A673 (cell line): Measurements from ENCODE around the gene ZNF689. TPM values are rescaled to one million over a fixed set of nuclear protein-coding genes. Genes with fewer than 3 reads are reported as not detected.

ENCODE experiments used
- BruUV-seq: library from RNA; stranded (reverse); fragments of 400-500 nt; replicated peaks from 2 replicates; lab custom pipeline; 2021; lab: Mats Ljungman, UMichigan
- CTCF ChIA-PET: fragments of 300-600 bp; sonication (Branson Sonifier 250); formaldehyde crosslinking; loops from one replicate; lab custom pipeline; 2022; ENCODE audit warnings: antibody characterized with exemption; lab: Charles Lee
- POLR2A ChIA-PET: fragments of 300-600 bp; sonication (Branson Sonifier 250); formaldehyde crosslinking; loops from one replicate; lab custom pipeline; 2022; ENCODE audit warnings: antibody characterized with exemption; ENCODE audit not compliant: low non-redundant PET; lab: Charles Lee
- DNase-seq: peaks from one replicate; pipeline ENCODE4 v3.0.0-alpha.2; 2015; ENCODE audit warnings: low spot score
- H3K27ac ChIP-seq: fragments of 200-600 bp; sonication (generic); 2 replicates; pipeline ENCODE4 v1.5.1; 2016; ENCODE audit warnings: mixed run types, low read depth, mild to moderate bottlenecking, mixed read lengths, antibody characterized with exemption, low read length; ENCODE audit not compliant: poor library complexity, severe bottlenecking
- H3K27me3 ChIP-seq: fragments of 200-600 bp; sonication (generic); replicated peaks from 2 replicates; pipeline ENCODE4 v1.6.1; 2017; ENCODE audit warnings: mixed run types, low read depth, mild to moderate bottlenecking, mixed read lengths, antibody characterized with exemption, low read length; ENCODE audit not compliant: insufficient read depth, poor library complexity
- H3K36me3 ChIP-seq: fragments of 200-600 bp; sonication (generic); 2 replicates; pipeline ENCODE4 v1.6.1; 2016; ENCODE audit warnings: mixed run types, mild to moderate bottlenecking, mixed read lengths, antibody characterized with exemption, low read length; ENCODE audit not compliant: insufficient read depth, poor library complexity, severe bottlenecking
- H3K4me1 ChIP-seq: fragments of 200-600 bp; sonication (generic); 2 replicates; pipeline ENCODE4 v1.6.1; 2017; ENCODE audit warnings: mixed run types, mild to moderate bottlenecking, mixed read lengths, antibody characterized with exemption, low read length; ENCODE audit not compliant: insufficient read depth, poor library complexity, severe bottlenecking
- H3K4me3 ChIP-seq: fragments of 200-600 bp; sonication (generic); 2 replicates; pipeline ENCODE4 v1.5.1; 2016; ENCODE audit warnings: low read depth, mixed run types, mild to moderate bottlenecking, mixed read lengths, low read length; ENCODE audit not compliant: poor library complexity, severe bottlenecking
- H3K9me3 ChIP-seq: fragments of 200-600 bp; sonication (generic); 2 replicates; pipeline ENCODE4 v1.6.1; 2016; ENCODE audit warnings: mixed run types, low read depth, mild to moderate bottlenecking, mixed read lengths, antibody characterized with exemption, low read length; ENCODE audit not compliant: poor library complexity, severe bottlenecking
- EZH2 ChIP-seq: fragments of 200-600 bp; sonication (generic); IDR thresholded peaks from 2 replicates; pipeline ENCODE4 v1.6.1; 2017; ENCODE audit warnings: borderline replicate concordance, low read depth, mild to moderate bottlenecking, mixed read lengths, antibody characterized with exemption, low read length; ENCODE audit not compliant: poor library complexity, severe bottlenecking
- intact Hi-C: fragments of 100-400 bp; cut with micrococcal nuclease; formaldehyde crosslinking; loops from one replicate; pipeline ENCODE4 v1.10.0; 2022; ENCODE audit not compliant: unreplicated experiment
- total RNA-seq: library from RNA; stranded (reverse); gene quantifications from 2 replicates; pipeline ENCODE4 v1.2.3, GENCODE V29; 2021
- TF ChIP-seq, protein P1 (sequence below): fragments of 300-800, 200-600 bp; sonication (generic); conservative IDR thresholded peaks from 2 replicates; pipeline ENCODE4 v1.5.1; 2017; ENCODE audit warnings: low read depth, mild to moderate bottlenecking, antibody characterized with exemption, low read length, moderate library complexity, mixed read lengths

ZNF689 gene
- total RNA-seq, 1 experiment from 2014 or later, result 21.1 TPM

GRCh38 chr16:30561089-30561816 is 48.9 kb downstream of the ZNF689 start:
- CTCF ChIA-PET, result interaction anchor here (1.0 kb wide), 1 partner anchor 132 kb away, joined by 5 read pairs; the partner anchor contains the start of gene DCTPP1
- intact Hi-C loops, result no loop called here
- H3K36me3 ChIP-seq, result peaks cover 2% of the 10 kb centered on the region
- DNase-seq, result no peak
- no peaks in the 10 kb centered on the region for H3K4me1 ChIP-seq
- TF ChIP-seq EZH2, result no peak
- TF ChIP-seq, protein P1, sequence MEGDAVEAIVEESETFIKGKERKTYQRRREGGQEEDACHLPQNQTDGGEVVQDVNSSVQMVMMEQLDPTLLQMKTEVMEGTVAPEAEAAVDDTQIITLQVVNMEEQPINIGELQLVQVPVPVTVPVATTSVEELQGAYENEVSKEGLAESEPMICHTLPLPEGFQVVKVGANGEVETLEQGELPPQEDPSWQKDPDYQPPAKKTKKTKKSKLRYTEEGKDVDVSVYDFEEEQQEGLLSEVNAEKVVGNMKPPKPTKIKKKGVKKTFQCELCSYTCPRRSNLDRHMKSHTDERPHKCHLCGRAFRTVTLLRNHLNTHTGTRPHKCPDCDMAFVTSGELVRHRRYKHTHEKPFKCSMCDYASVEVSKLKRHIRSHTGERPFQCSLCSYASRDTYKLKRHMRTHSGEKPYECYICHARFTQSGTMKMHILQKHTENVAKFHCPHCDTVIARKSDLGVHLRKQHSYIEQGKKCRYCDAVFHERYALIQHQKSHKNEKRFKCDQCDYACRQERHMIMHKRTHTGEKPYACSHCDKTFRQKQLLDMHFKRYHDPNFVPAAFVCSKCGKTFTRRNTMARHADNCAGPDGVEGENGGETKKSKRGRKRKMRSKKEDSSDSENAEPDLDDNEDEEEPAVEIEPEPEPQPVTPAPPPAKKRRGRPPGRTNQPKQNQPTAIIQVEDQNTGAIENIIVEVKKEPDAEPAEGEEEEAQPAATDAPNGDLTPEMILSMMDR, result no peak
- no peaks in the 10 kb centered on the region for H3K27me3 ChIP-seq
- no peak overlapping the region for H3K4me3 ChIP-seq
- POLR2A ChIA-PET, result interaction anchor here (0.6 kb wide), 2 partner anchors 33 to 362 kb away, joined by 9 to 15 read pairs; partner anchors contain the start of gene FBXL19
- BruUV-seq, result no TSS peak
- H3K27ac ChIP-seq, result no peak overlapping the region
- H3K9me3 ChIP-seq, result no peaks in the 10 kb centered on the region

DNA sequence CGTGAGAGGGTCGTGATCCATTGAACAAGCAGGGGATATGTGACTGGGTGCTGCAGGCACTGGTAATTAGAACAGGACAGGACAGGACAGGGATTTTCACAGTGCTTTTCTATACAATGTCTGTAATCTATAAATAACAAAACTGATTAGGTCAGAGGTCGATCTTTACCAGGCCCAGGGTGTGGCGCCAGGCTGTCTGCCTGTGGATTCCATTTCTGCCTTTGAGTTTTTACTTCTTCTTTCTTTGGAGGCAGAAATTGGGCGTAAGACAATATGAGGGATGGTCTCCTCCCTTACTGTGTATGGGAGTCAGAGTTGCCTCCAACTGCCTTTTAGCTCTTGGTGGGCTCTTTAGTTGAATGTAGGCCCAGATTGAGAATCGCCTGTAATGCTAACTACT is 50.5 kb downstream of the ZNF689 start:
- intact Hi-C loops, result no loop called here
- H3K4me3 ChIP-seq, result no peak overlapping the region
- no peak for DNase-seq
- H3K9me3 ChIP-seq, result no peaks in the 10 kb centered on the region
- H3K4me1 ChIP-seq, result no peaks in the 10 kb centered on the region
- no peaks in the 10 kb centered on the region for H3K27me3 ChIP-seq
- CTCF ChIA-PET, result no interaction called here
- H3K27ac ChIP-seq, result peak overlapping the region; percentile 18
- no TSS peak for BruUV-seq
- no peak for TF ChIP-seq EZH2
- POLR2A ChIA-PET, result no interaction called here
- peaks cover 18% of the 10 kb centered on the region for H3K36me3 ChIP-seq

DNA sequence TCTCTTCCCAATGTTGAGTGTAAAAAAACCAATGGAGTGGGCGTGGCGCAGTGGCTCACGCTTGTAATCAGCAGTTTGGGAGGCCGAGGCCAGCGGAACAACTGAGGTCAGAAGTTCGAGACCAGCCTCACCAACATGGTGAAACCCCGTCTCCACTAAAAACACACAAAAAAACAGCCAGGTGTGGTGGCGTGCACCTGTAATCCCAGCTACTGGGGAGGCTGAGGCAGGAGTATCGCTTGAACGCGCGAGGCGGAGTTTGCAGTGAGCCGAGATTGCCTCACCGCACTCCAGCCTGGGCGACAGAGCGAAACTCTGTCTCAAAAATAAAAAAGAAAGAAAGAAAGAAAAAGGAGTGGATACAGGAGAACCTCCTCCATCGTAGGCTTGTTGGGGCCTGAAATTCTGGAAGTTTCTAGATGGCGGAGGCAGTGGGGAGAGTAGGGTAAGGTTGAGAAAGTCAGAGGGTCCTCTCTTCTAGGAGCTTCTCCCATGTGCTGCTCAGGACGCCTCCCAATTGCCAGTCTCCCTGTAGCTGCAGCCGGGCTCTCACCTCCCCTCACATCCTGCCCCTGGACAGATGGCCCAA is 51.3 kb downstream of the ZNF689 start:
- DNase-seq, result no peak
- Histone ChIP-seq H3K4me1 (no peaks in the 10 kb centered on the region), H3K4me3 (peak overlapping the region; percentile 95), H3K36me3 (peaks cover 26% of the 10 kb centered on the region), H3K27me3 (no peaks in the 10 kb centered on the region), H3K9me3 (no peaks in the 10 kb centered on the region), H3K27ac (peak overlapping the region; percentile 95)
- TSS peak; percentile 94 for BruUV-seq
- intact Hi-C loops, result loop anchor here (1.0 kb wide), 1 partner anchor 24 kb away; no protein-coding TSS in a partner anchor
- ChIA-PET POLR2A (interaction anchor here (0.6 to 0.9 kb wide), 3 partner anchors 13 to 115 kb away, joined by 3 to 17 read pairs (median 5); partner anchors contain the start of gene ZNF688), CTCF (interaction anchor here (0.6 kb wide), 2 partner anchors 26 to 67 kb away, joined by 6 read pairs; no protein-coding TSS in a partner anchor)
- TF ChIP-seq, protein P1, result no peak
- TF ChIP-seq EZH2, result no peak
